CD4-positive, alpha-beta T cell (primary cell): ENCODE measurements around the gene RNF152. TPM values are rescaled to one million over a fixed set of nuclear protein-coding genes. Genes with fewer than 3 reads are reported as not detected.

Experiments
- ATAC-seq: fragments of 200-7000 bp; cut with Tn5 transposase; one replicate; pipeline ENCODE4 v1.10.0; 2022; ENCODE audit warnings: mild to moderate bottlenecking; ENCODE audit not compliant: poor library complexity
- CTCF ChIA-PET: fragments of 350-600 bp; sonication (Branson Sonifier 250); formaldehyde crosslinking; loops from one replicate; lab custom pipeline; 2021; ENCODE audit warnings: antibody characterized with exemption, inconsistent platforms; lab: Charles Lee
- POLR2A ChIA-PET: fragments of 350-600 bp; sonication (Branson Sonifier 250); formaldehyde crosslinking; loops from one replicate; lab custom pipeline; 2021; ENCODE audit warnings: antibody characterized with exemption, inconsistent platforms; lab: Charles Lee
- DNase-seq, 14 experiments: peaks; one replicate each; pipeline ENCODE4 v3.0.0-alpha.2; 2013 to 2020; ENCODE audit warnings: mixed read lengths in 2 of 14
- H3K27ac ChIP-seq, 2 donors: one replicate each; pipeline versions ENCODE4 v1.5.1 to v1.7.0; 2013; ENCODE audit warnings: low read length in 2 of 2, low read depth in 1 of 2, mild to moderate bottlenecking in 1 of 2
- H3K27me3 ChIP-seq, 2 experiments: 1 replicate in 1 of 2; 2 replicates in 1 of 2; pipeline versions ENCODE4 v1.6.1 to v1.7.0; 2013; ENCODE audit warnings: low read length in 2 of 2, control low read depth in 1 of 2, mild to moderate bottlenecking in 1 of 2, moderate library complexity in 1 of 2; ENCODE audit not compliant: insufficient read depth in 2 of 2, control insufficient read depth in 1 of 2
- H3K36me3 ChIP-seq: one replicate; pipeline ENCODE4 v1.6.1; 2013; ENCODE audit warnings: low read length, control low read depth; ENCODE audit not compliant: insufficient read depth
- H3K4me1 ChIP-seq: one replicate; pipeline ENCODE4 v1.6.1; 2013; ENCODE audit warnings: low read length, control low read depth; ENCODE audit not compliant: insufficient read depth
- H3K4me3 ChIP-seq: one replicate; pipeline ENCODE4 v1.5.1; 2013; ENCODE audit warnings: mild to moderate bottlenecking, low read length, moderate library complexity
- H3K9me3 ChIP-seq, 2 experiments: 1 replicate in 1 of 2; 2 replicates in 1 of 2; pipeline versions ENCODE4 v1.6.1 to v1.7.0; 2013; ENCODE audit warnings: low read length in 2 of 2, mild to moderate bottlenecking in 2 of 2, control low read depth in 1 of 2, moderate library complexity in 1 of 2; ENCODE audit not compliant: control insufficient read depth in 1 of 2, insufficient read depth in 1 of 2
- H3K27ac Mint-ChIP-seq: one replicate; pipeline ENCODE4 v1.8.0; 2020; ENCODE audit warnings: mixed read lengths
- H3K27me3 Mint-ChIP-seq: one replicate; pipeline ENCODE4 v1.8.0; 2021; ENCODE audit warnings: mixed read lengths
- H3K36me3 Mint-ChIP-seq: one replicate; pipeline ENCODE4 v1.8.0; 2021; ENCODE audit warnings: low read depth, mixed read lengths
- H3K4me1 Mint-ChIP-seq: one replicate; pipeline ENCODE4 v1.8.0; 2021; ENCODE audit warnings: low read depth, mixed read lengths
- H3K4me3 Mint-ChIP-seq: one replicate; pipeline ENCODE4 v1.8.0; 2020; ENCODE audit warnings: mild to moderate bottlenecking, mixed read lengths
- H3K9me3 Mint-ChIP-seq: one replicate; pipeline ENCODE4 v1.8.0; 2020; ENCODE audit warnings: mixed read lengths
- CTCF ChIP-seq: fragments of 200-600 bp; IDR thresholded peaks from one replicate; pipeline ENCODE4 v1.8.0; 2022; ENCODE audit warnings: antibody characterized with exemption, mild to moderate bottlenecking
- intact Hi-C, 2 experiments: fragments of 100-400 bp; cut with DNase I in 1 of 2; cut with micrococcal nuclease in 1 of 2; formaldehyde crosslinking; loops; one replicate each; pipeline versions ENCODE4 v1.15.1 to v1.9.0; 2023 to 2025; cut with DNase I, micrococcal nuclease
- total RNA-seq, 174 experiments: library from RNA in 2 of 174; stranded (reverse) in 2 of 174; gene quantifications; one replicate each; pipeline ENCODE4 v1.2.3 and lab custom pipeline; 2021 to 2026

The RNF152 gene
- total RNA-seq, 2 experiments from 2014 or later, result 0.60 to 1.0 TPM

- peaks cover 4% of the 10 kb centered on the region for H3K4me1 ChIP-seq
- peaks cover 0 to 4% of the 10 kb centered on the region in 2 experiments for H3K9me3 ChIP-seq
- H3K27ac ChIP-seq, result no peak overlapping the region
- no peak for TF ChIP-seq CTCF
- peaks cover 6% of the 10 kb centered on the region for H3K36me3 Mint-ChIP-seq
- no peaks in the 10 kb centered on the region for H3K36me3 ChIP-seq
- H3K27ac Mint-ChIP-seq, result no peak overlapping the region
- ATAC-seq, result no peak
- ChIA-PET POLR2A (no interaction called here), CTCF (no interaction called here)
- H3K9me3 Mint-ChIP-seq, result no peaks in the 10 kb centered on the region
- H3K4me3 ChIP-seq, result no peak overlapping the region
- intact Hi-C loops, result no loop called here
- peaks cover under 1 to 6% of the 10 kb centered on the region in 2 experiments for H3K27me3 ChIP-seq
- H3K4me3 Mint-ChIP-seq, result no peak overlapping the region
- H3K4me1 Mint-ChIP-seq, result peaks cover 9% of the 10 kb centered on the region
- DNase-seq, result no peak
- H3K27me3 Mint-ChIP-seq, result peaks cover 17% of the 10 kb centered on the region
Observed at GRCh38 chr18:61887838-61888237, 5.0 kb downstream of the RNF152 start.

- Histone ChIP-seq H3K9me3 (no peaks in the 10 kb centered on the region), H3K36me3 (no peaks in the 10 kb centered on the region), H3K4me1 (no peaks in the 10 kb centered on the region), H3K4me3 (no peak overlapping the region), H3K27me3 (no peaks in the 10 kb centered on the region), H3K27ac (no peak overlapping the region)
- intact Hi-C loops, result no loop called here
- H3K36me3 Mint-ChIP-seq, result no peaks in the 10 kb centered on the region
- no peak for TF ChIP-seq CTCF
- ATAC-seq (no peak), DNase-seq (no peak)
- H3K9me3 Mint-ChIP-seq, result no peaks in the 10 kb centered on the region
- no peaks in the 10 kb centered on the region for H3K4me1 Mint-ChIP-seq
- ChIA-PET CTCF (interaction anchor here (0.6 to 1.3 kb wide), 4 partner anchors 8 to 499 kb away, joined by 3 to 6 read pairs (median 4); no protein-coding TSS in a partner anchor), POLR2A (no interaction called here)
- H3K27me3 Mint-ChIP-seq, result peaks cover 5% of the 10 kb centered on the region
- no peak overlapping the region for H3K27ac Mint-ChIP-seq
- H3K4me3 Mint-ChIP-seq, result no peak overlapping the region
Observed at GRCh38 chr18:61883547-61883946, 9.3 kb downstream of the RNF152 start.

- no peak for TF ChIP-seq CTCF
- Histone ChIP-seq H3K4me3 (no peak overlapping the region), H3K9me3 (no peaks in the 10 kb centered on the region), H3K36me3 (no peaks in the 10 kb centered on the region), H3K27ac (no peak overlapping the region), H3K27me3 (no peaks in the 10 kb centered on the region), H3K4me1 (no peaks in the 10 kb centered on the region)
- ChIA-PET POLR2A (no interaction called here), CTCF (no interaction called here)
- H3K27ac Mint-ChIP-seq, result no peak overlapping the region
- no peaks in the 10 kb centered on the region for H3K9me3 Mint-ChIP-seq
- DNase-seq (no peak), ATAC-seq (no peak)
- no peaks in the 10 kb centered on the region for H3K36me3 Mint-ChIP-seq
- intact Hi-C loops, result no loop called here
- peaks cover 10% of the 10 kb centered on the region for H3K27me3 Mint-ChIP-seq
- no peak overlapping the region for H3K4me3 Mint-ChIP-seq
- H3K4me1 Mint-ChIP-seq, result no peaks in the 10 kb centered on the region
Observed at GRCh38 chr18:61882296-61883004, 10.4 kb downstream of the RNF152 start.
